GM21526 (cell line): ENCODE results near the gene SEMA5A.

ENCODE experiments used
- ATAC-seq: cut with Tn5 transposase; IDR thresholded peaks from one replicate; pipeline ENCODE4 v1.9.1; 2021; ENCODE audit warnings: moderate library complexity; ENCODE audit not compliant: unreplicated experiment, low FRiP score

SEMA5A gene

GRCh38 chr5:9091896-9092662 lies 453.8 kb downstream of the SEMA5A start:
- ATAC-seq = no peak

GRCh38 chr5:9090381-9091026 lies 455.4 kb downstream of the SEMA5A start:
- ATAC-seq = no peak

GRCh38 chr5:9089893-9090292 lies 456.0 kb downstream of the SEMA5A start:
- no peak for ATAC-seq

GRCh38 chr5:9082996-9083395 lies 462.9 kb downstream of the SEMA5A start:
- ATAC-seq = no peak

GRCh38 chr5:9072701-9073100 lies 473.2 kb downstream of the SEMA5A start:
- ATAC-seq = no peak

GRCh38 chr5:9071524-9071923 lies 474.4 kb downstream of the SEMA5A start:
- ATAC-seq = no peak

GRCh38 chr5:9071074-9071473 lies 474.8 kb downstream of the SEMA5A start:
- no peak for ATAC-seq

- ATAC-seq = no peak
Measured at GRCh38 chr5:9069650-9070049, 476.2 kb downstream of the SEMA5A start.

- ATAC-seq = no peak
Measured at GRCh38 chr5:9067154-9067553, 478.7 kb downstream of the SEMA5A start.

GRCh38 chr5:9066349-9066748 lies 479.5 kb downstream of the SEMA5A start:
- no peak for ATAC-seq

- ATAC-seq = no peak
Measured at GRCh38 chr5:9063615-9064245, 482.1 kb downstream of the SEMA5A start.

GRCh38 chr5:9062873-9063272 lies 483.0 kb downstream of the SEMA5A start:
- ATAC-seq = no peak

- no peak for ATAC-seq
Measured at GRCh38 chr5:9059920-9060691, 485.8 kb downstream of the SEMA5A start.

- ATAC-seq = no peak
Measured at GRCh38 chr5:9058666-9059065, 487.2 kb downstream of the SEMA5A start.

GRCh38 chr5:9058161-9058560 lies 487.7 kb downstream of the SEMA5A start:
- ATAC-seq = no peak

GRCh38 chr5:9057406-9058000 lies 488.4 kb downstream of the SEMA5A start:
- ATAC-seq = no peak

GRCh38 chr5:9056046-9056445 lies 489.8 kb downstream of the SEMA5A start:
- ATAC-seq = no peak

- no peak for ATAC-seq
Measured at GRCh38 chr5:9054821-9055589, 490.9 kb downstream of the SEMA5A start.

GRCh38 chr5:9054322-9054721 lies 491.6 kb downstream of the SEMA5A start:
- ATAC-seq = no peak

- ATAC-seq = no peak
Measured at GRCh38 chr5:9052421-9052820, 493.5 kb downstream of the SEMA5A start.
